Measurements from ENCODE around the gene ZNRF1. TPM values are rescaled to one million over a fixed set of nuclear protein-coding genes. Genes with fewer than 3 reads are reported as not detected.

Gene ZNRF1
- total and polyA plus RNA-seq, 10 donors = 1.4 to 13.4 (median 6.4) TPM

GRCh38 chr16:75044800-75045361, 46.1 kb downstream of the ZNRF1 start:
- intact Hi-C loops (cut with DNase I; ENCODE audit: low total_unique reads) = no loop called here
- H3K27ac ChIP-seq = no peak overlapping the region
- no peaks in the 10 kb centered on the region for H3K27me3 ChIP-seq (replicated peaks in 1 of 7)
- 63 to 85% (median 70%) methylated on average over 3 of the region's 3 CpGs for WGBS, 5 donors
- H3K4me3 ChIP-seq = no peak overlapping the region
- DNase-seq = no peak
- no peak for TF ChIP-seq POLR2AphosphoS5 (IDR thresholded peaks at IDR 0.05)
- no peak for TF ChIP-seq POLR2A (IDR thresholded peaks at IDR 0.05)
- TF ChIP-seq, protein P1, sequence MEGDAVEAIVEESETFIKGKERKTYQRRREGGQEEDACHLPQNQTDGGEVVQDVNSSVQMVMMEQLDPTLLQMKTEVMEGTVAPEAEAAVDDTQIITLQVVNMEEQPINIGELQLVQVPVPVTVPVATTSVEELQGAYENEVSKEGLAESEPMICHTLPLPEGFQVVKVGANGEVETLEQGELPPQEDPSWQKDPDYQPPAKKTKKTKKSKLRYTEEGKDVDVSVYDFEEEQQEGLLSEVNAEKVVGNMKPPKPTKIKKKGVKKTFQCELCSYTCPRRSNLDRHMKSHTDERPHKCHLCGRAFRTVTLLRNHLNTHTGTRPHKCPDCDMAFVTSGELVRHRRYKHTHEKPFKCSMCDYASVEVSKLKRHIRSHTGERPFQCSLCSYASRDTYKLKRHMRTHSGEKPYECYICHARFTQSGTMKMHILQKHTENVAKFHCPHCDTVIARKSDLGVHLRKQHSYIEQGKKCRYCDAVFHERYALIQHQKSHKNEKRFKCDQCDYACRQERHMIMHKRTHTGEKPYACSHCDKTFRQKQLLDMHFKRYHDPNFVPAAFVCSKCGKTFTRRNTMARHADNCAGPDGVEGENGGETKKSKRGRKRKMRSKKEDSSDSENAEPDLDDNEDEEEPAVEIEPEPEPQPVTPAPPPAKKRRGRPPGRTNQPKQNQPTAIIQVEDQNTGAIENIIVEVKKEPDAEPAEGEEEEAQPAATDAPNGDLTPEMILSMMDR (IDR thresholded peaks at IDR 0.05 in 8 of 11, conservative IDR thresholded peaks at IDR 0.05 in 3 of 11) = no peak
- H3K4me1 ChIP-seq = peaks cover 0 to 9% (median 0%) of the 10 kb centered on the region in 6 donors
- no peaks in the 10 kb centered on the region for H3K36me3 ChIP-seq
- no peaks in the 10 kb centered on the region for H3K9me3 ChIP-seq

- Histone ChIP-seq H3K9me3 (no peaks in the 10 kb centered on the region), H3K36me3 (no peaks in the 10 kb centered on the region), H3K4me1 (peaks cover 0 to 9% (median 0%) of the 10 kb centered on the region in 6 donors), H3K27me3 (replicated peaks in 1 of 7) (no peaks in the 10 kb centered on the region), H3K4me3 (no peak overlapping the region), H3K27ac (no peak overlapping the region)
- DNase-seq = no peak
- TF ChIP-seq, protein P1 (IDR thresholded peaks at IDR 0.05 in 8 of 11, conservative IDR thresholded peaks at IDR 0.05 in 3 of 11) = no peak
- no peak for TF ChIP-seq POLR2AphosphoS5 (IDR thresholded peaks at IDR 0.05)
- no peak for TF ChIP-seq POLR2A (IDR thresholded peaks at IDR 0.05)
- WGBS, 5 donors = 74 to 93% (median 80%) methylated on average over 3 of the region's 3 CpGs
- intact Hi-C loops (cut with DNase I; ENCODE audit: low total_unique reads) = no loop called here
Observed at GRCh38 chr16:75045424-75045823, 46.6 kb downstream of the ZNRF1 start.

GRCh38 chr16:75048054-75048453, 49.2 kb downstream of the ZNRF1 start:
- intact Hi-C loops (cut with DNase I; ENCODE audit: low total_unique reads) = no loop called here
- no peak for DNase-seq
- 94 to 100% (median 98%) methylated on average over 4 of the region's 4 CpGs for WGBS, 5 donors
- Histone ChIP-seq H3K27me3 (replicated peaks in 1 of 7) (no peaks in the 10 kb centered on the region), H3K4me3 (no peak overlapping the region), H3K27ac (no peak overlapping the region), H3K9me3 (no peaks in the 10 kb centered on the region), H3K36me3 (no peaks in the 10 kb centered on the region), H3K4me1 (peaks cover 0 to 8% (median 0%) of the 10 kb centered on the region in 6 donors)
- TF ChIP-seq POLR2A (IDR thresholded peaks at IDR 0.05) (no peak), POLR2AphosphoS5 (IDR thresholded peaks at IDR 0.05) (no peak)
- TF ChIP-seq, protein P1 (IDR thresholded peaks at IDR 0.05 in 8 of 11, conservative IDR thresholded peaks at IDR 0.05 in 3 of 11) = no peak

DNA sequence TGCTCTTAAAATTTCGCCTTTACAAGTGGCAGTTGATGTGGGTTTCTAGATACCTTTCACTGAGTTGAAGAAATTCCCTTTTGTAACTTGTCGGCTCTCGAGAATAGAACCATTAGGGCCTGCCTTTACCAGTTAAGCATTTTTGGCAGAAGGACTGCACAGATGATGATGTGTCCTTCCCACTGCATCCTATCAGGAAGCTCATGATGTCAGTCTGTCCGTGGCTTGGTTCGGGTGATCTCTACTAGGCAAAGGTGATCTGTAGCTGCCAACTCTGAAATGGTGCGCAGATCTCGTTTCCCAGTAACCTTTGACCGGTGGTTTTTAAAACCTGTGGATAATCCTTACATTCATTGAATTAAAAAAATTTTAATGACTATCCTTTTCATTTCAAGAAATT, 49.7 kb downstream of the ZNRF1 start:
- 57 to 77% (median 74%) methylated on average over 8 of the region's 8 CpGs for WGBS, 5 donors
- intact Hi-C loops (cut with DNase I; ENCODE audit: low total_unique reads) = no loop called here

More for the DNA sequence above, 49.7 kb downstream of the ZNRF1 start:
- Histone ChIP-seq H3K36me3 (no peaks in the 10 kb centered on the region), H3K4me3 (no peak overlapping the region), H3K27ac (no peak overlapping the region), H3K9me3 (no peaks in the 10 kb centered on the region), H3K4me1 (peaks cover 0 to 8% (median 0%) of the 10 kb centered on the region in 6 donors), H3K27me3 (replicated peaks in 1 of 7) (no peaks in the 10 kb centered on the region)
- no peak for DNase-seq
- no peak for TF ChIP-seq POLR2A (IDR thresholded peaks at IDR 0.05)
- TF ChIP-seq POLR2AphosphoS5 (IDR thresholded peaks at IDR 0.05) = no peak
- TF ChIP-seq, protein P1 (IDR thresholded peaks at IDR 0.05 in 8 of 11, conservative IDR thresholded peaks at IDR 0.05 in 3 of 11) = no peak
